HG03575 (cell line): ENCODE results near the gene ZDHHC16.

ENCODE experiments used
- ATAC-seq: cut with Tn5 transposase; IDR thresholded peaks from one replicate; pipeline ENCODE4 v1.9.1; 2021; ENCODE audit not compliant: unreplicated experiment, insufficient number of reproducible peaks, low FRiP score; ENCODE audit errors: extremely low read depth

The ZDHHC16 gene

GRCh38 chr10:97427571-97428179 lies 18.3 kb upstream of the ZDHHC16 start:
- ATAC-seq = no peak

GRCh38 chr10:97428572-97428981 lies 17.4 kb upstream of the ZDHHC16 start:
- ATAC-seq = no peak

- no peak for ATAC-seq
These were observed 11.9 kb upstream of the ZDHHC16 start for GRCh38 chr10:97434055-97434454.

- no peak for ATAC-seq
These were observed 11.4 kb upstream of the ZDHHC16 start for GRCh38 chr10:97434557-97434956.

GRCh38 chr10:97435211-97435610 lies 10.8 kb upstream of the ZDHHC16 start:
- ATAC-seq = no peak

- ATAC-seq = no peak
These were observed 3.7 kb upstream of the ZDHHC16 start for GRCh38 chr10:97442277-97442676.

GRCh38 chr10:97444212-97444611 lies 1.8 kb upstream of the ZDHHC16 start:
- no peak for ATAC-seq

- ATAC-seq = no peak
These were observed 636 bp upstream of the ZDHHC16 start for GRCh38 chr10:97445357-97445721.

GRCh38 chr10:97450828-97451227 lies 4.9 kb downstream of the ZDHHC16 start:
- no peak for ATAC-seq

GRCh38 chr10:97451605-97452004 lies 5.6 kb downstream of the ZDHHC16 start:
- no peak for ATAC-seq

GRCh38 chr10:97452352-97452751 lies 6.4 kb downstream of the ZDHHC16 start:
- ATAC-seq = no peak

GRCh38 chr10:97454330-97455036 lies 8.5 kb downstream of the ZDHHC16 start:
- ATAC-seq = no peak

GRCh38 chr10:97456034-97456685 lies 10.2 kb downstream of the ZDHHC16 start:
- no peak for ATAC-seq

GRCh38 chr10:97456686-97457065 lies 10.7 kb downstream of the ZDHHC16 start:
- no peak for ATAC-seq

GRCh38 chr10:97459111-97459510 lies 13.1 kb downstream of the ZDHHC16 start:
- no peak for ATAC-seq

GRCh38 chr10:97459933-97460332 lies 14.0 kb downstream of the ZDHHC16 start:
- no peak for ATAC-seq

GRCh38 chr10:97462309-97462708 lies 16.3 kb downstream of the ZDHHC16 start:
- ATAC-seq = no peak

- ATAC-seq = no peak
These were observed 17.6 kb downstream of the ZDHHC16 start for GRCh38 chr10:97463363-97464132.

- ATAC-seq = no peak
These were observed 18.3 kb downstream of the ZDHHC16 start for GRCh38 chr10:97464226-97464625.

- ATAC-seq = no peak
These were observed 20.0 kb downstream of the ZDHHC16 start for GRCh38 chr10:97465982-97466381.
